Brain microvascular endothelial cell (primary cell): ENCODE data around the gene ZBP1.

Experiments
- DNase-seq: peaks from one replicate; pipeline ENCODE4 v3.0.0-alpha.2; 2020
- H3K27ac ChIP-seq: fragments of 250-450 bp; sonication (Bioruptor Pico); 2 replicates; pipeline ENCODE4 v1.5.1; 2020; ENCODE audit warnings: mild to moderate bottlenecking, moderate library complexity
- H3K27me3 ChIP-seq: fragments of 250-450 bp; sonication (Bioruptor Pico); replicated peaks from 2 replicates; pipeline ENCODE4 v1.5.1; 2020; ENCODE audit warnings: mild to moderate bottlenecking
- H3K36me3 ChIP-seq: fragments of 250-450 bp; sonication (Bioruptor Pico); replicated peaks from 2 replicates; pipeline ENCODE4 v1.5.1; 2020; ENCODE audit warnings: mild to moderate bottlenecking
- H3K4me3 ChIP-seq: 2 replicates; pipeline ENCODE4 v1.5.1; 2011; ENCODE audit warnings: low read depth, mild to moderate bottlenecking, control low read depth, low read length, moderate library complexity
- CTCF ChIP-seq: IDR thresholded peaks from 2 replicates; pipeline ENCODE4 v1.5.1; 2011; ENCODE audit warnings: low read depth, mild to moderate bottlenecking, moderate library complexity, low read length, control low read depth, inconsistent platforms; ENCODE audit errors: missing control alignments
- in situ Hi-C: cut with HindIII; loops from 2 replicates; pipeline ENCODE4 v1.10.0; 2017; ENCODE audit warnings: low sequenced_read_pairs, low pct_ligation_motif_present

ZBP1 gene

GRCh38 chr20:57622579-57623381 lies 2.6 kb upstream of the ZBP1 start:
- Histone ChIP-seq H3K27ac (no peak overlapping the region), H3K4me3 (no peak overlapping the region), H3K27me3 (peaks cover 3% of the 10 kb centered on the region), H3K36me3 (no peaks in the 10 kb centered on the region)
- TF ChIP-seq CTCF: peak; percentile 93
- in situ Hi-C loops: no loop called here
- DNase-seq: peak; percentile 61

DNA sequence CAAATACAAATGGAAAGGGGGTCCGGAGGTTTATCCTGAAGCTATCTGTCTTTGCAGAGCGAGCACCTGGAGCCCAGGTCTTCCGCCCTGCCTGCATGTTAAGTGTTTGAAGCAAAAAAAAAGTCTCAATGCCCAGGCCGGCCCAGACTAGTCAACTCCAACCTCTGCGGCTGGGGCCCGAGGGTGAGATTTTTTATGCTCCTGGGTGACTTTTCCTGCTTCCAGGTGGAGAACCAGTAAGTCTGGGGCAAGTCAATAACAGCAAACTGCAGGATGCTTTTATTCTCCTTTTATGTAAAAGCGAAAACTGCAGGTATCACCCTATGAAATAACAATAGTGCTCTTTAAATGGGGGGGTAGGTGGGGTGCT lies 2.0 kb upstream of the ZBP1 start:
- DNase-seq: no peak
- in situ Hi-C loops: no loop called here
- no peak overlapping the region for H3K27ac ChIP-seq

GRCh38 chr20:57621421-57622200 lies 1.4 kb upstream of the ZBP1 start:
- Histone ChIP-seq H3K27me3 (peaks cover 3% of the 10 kb centered on the region), H3K27ac (no peak overlapping the region), H3K36me3 (no peaks in the 10 kb centered on the region), H3K4me3 (no peak overlapping the region)
- no peak for TF ChIP-seq CTCF
- DNase-seq: no peak
- in situ Hi-C loops: no loop called here

More for the DNA sequence above, 2.0 kb upstream of the ZBP1 start:
- no peak for TF ChIP-seq CTCF
- peaks cover 3% of the 10 kb centered on the region for H3K27me3 ChIP-seq
- H3K36me3 ChIP-seq: no peaks in the 10 kb centered on the region
- no peak overlapping the region for H3K4me3 ChIP-seq

DNA sequence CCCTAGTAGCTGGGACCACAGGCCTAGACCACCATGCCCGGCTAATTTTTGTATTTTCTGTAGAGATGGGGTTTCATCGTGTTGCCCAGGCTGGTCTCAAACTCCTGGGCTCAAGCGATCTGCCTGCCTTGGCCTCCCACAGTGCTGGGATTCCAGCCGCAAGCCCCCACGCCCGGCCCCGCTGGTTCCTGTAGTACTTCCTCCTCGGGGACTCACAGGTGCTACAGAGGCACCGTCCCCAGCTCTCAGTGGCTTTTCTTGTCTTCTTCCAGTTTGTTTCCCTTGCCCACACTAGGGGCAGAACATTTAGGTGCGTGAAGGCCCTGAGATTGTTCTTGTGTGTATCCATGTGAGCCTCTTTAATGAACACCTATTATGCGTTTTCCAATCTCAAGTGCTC lies 773 bp upstream of the ZBP1 start:
- no peak overlapping the region for H3K4me3 ChIP-seq
- H3K27ac ChIP-seq: no peak overlapping the region
- in situ Hi-C loops: no loop called here
- no peak for TF ChIP-seq CTCF
- H3K27me3 ChIP-seq: peaks cover 3% of the 10 kb centered on the region
- no peaks in the 10 kb centered on the region for H3K36me3 ChIP-seq
- DNase-seq: no peak

GRCh38 chr20:57619051-57619831 lies 985 bp downstream of the ZBP1 start:
- TF ChIP-seq CTCF: no peak
- no peak for DNase-seq
- H3K27ac ChIP-seq: no peak overlapping the region
- peaks cover 3% of the 10 kb centered on the region for H3K27me3 ChIP-seq
- no peak overlapping the region for H3K4me3 ChIP-seq
- no peaks in the 10 kb centered on the region for H3K36me3 ChIP-seq
- in situ Hi-C loops: loop anchor here (10.0 kb wide), 1 partner anchor 566 kb away; no protein-coding TSS in a partner anchor
